Memory B cell (primary cell): Measurements from ENCODE around the gene CACNA1F.
"Not testable (repeated sequence)": the region's sequence is repeated elsewhere in the genome, so short reads cannot be mapped to it uniquely, and the experiment has no call there.

Experiments
- ATAC-seq: fragments of 150-1000 bp; cut with Tn5 transposase; 2 replicates; pipeline ENCODE4 v1.10.0; 2021; ENCODE audit warnings: low read depth, mild to moderate bottlenecking, moderate library complexity
- DNase-seq, 2 donors: peaks; one replicate each; pipeline ENCODE4 v3.0.0; 2022; ENCODE audit warnings: low spot score in 2 of 2
- H3K27ac Mint-ChIP-seq: one replicate; pipeline ENCODE4 v1.8.0; 2022; ENCODE audit warnings: mild to moderate bottlenecking, moderate library complexity, mixed read lengths
- H3K27me3 Mint-ChIP-seq: one replicate; pipeline ENCODE4 v1.8.0; 2022; ENCODE audit warnings: mixed read lengths
- H3K36me3 Mint-ChIP-seq: one replicate; pipeline ENCODE4 v1.8.0; 2022; ENCODE audit warnings: mild to moderate bottlenecking, mixed read lengths
- H3K4me1 Mint-ChIP-seq: one replicate; pipeline ENCODE4 v1.8.0; 2022; ENCODE audit warnings: mixed read lengths
- H3K4me3 Mint-ChIP-seq: one replicate; pipeline ENCODE4 v1.8.0; 2022; ENCODE audit warnings: mild to moderate bottlenecking, moderate library complexity, mixed read lengths
- H3K9me3 Mint-ChIP-seq: one replicate; pipeline ENCODE4 v1.8.0; 2022; ENCODE audit warnings: mixed read lengths

Gene CACNA1F

GRCh38 chrX:49176421-49177326, 56.5 kb downstream of the CACNA1F start:
- peaks cover 33% of the 10 kb centered on the region for H3K36me3 Mint-ChIP-seq
- H3K27ac Mint-ChIP-seq: peak overlapping the region; percentile 92
- DNase-seq (no peak), ATAC-seq (no peak)
- no peaks in the 10 kb centered on the region for H3K27me3 Mint-ChIP-seq
- no peak overlapping the region for H3K4me3 Mint-ChIP-seq
- H3K4me1 Mint-ChIP-seq: peaks cover 26% of the 10 kb centered on the region
- H3K9me3 Mint-ChIP-seq: no peaks in the 10 kb centered on the region

DNA sequence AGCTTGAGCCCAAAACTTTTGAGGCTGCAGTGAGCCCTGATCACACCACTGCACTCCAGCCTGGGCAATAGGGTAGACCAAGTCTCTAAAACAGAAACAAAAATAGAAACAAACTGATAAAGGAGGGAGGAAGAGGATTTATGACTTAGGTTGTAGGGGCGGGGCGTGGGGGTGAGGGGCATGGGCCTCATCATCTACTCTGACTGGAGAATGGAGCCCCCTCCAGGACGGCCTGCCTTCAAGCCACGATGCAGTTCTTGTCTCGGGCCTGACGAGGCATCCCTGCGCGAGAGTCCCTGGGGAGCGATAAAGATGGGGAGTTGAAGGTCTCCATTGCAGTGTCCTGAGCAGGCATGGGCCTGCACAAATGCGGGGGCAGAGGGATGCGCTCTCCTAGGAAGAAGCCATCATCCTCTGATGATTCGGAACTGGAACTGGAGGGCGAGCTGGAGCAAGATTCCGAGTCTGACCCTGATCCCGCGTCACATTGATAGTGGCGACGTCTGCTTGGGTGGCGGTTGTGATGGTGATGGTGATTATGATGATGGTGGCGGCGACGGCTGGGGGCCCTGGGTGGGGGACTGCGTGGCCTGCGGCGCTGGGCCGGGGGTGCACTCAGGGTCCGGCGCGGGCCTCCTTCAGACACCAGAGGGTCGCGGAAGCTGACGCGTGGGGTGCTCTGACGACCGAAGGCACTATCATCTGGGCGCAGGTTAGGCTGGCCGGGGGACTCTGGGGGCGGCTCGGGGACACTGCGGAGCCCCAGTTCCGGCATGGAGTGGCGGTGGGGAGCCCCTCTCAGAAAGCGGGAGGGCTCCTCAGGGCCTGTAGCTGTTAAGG, 57.5 kb downstream of the CACNA1F start:
- Mint-ChIP-seq H3K4me3 (peak overlapping the region; percentile 21), H3K9me3 (no peaks in the 10 kb centered on the region), H3K27me3 (no peaks in the 10 kb centered on the region), H3K36me3 (peaks cover 29% of the 10 kb centered on the region), H3K27ac (no peak overlapping the region), H3K4me1 (peaks cover 26% of the 10 kb centered on the region)
- no peak for DNase-seq
- ATAC-seq: no peak

DNA sequence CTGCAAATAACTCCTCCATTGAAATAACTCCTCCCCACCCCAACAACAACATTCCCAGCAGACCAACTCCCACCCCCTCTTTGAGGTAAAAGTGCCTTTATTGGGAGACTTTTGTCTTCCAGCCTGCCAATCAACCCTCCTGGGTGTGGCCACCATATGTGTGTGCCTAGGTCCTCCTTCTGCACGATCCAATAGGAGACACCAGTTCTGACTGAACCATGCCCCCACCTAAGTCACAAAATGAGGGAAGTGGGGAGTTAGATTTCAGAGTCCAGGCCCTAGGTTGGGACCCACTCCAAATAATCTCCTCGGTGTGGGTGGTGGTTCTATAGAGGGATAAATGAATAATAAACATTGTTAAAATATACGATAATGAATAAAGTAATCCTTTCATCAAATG, 58.4 kb downstream of the CACNA1F start:
- peaks cover 22% of the 10 kb centered on the region for H3K4me1 Mint-ChIP-seq
- H3K27me3 Mint-ChIP-seq: no peaks in the 10 kb centered on the region
- H3K9me3 Mint-ChIP-seq: no peaks in the 10 kb centered on the region
- H3K36me3 Mint-ChIP-seq: peaks cover 24% of the 10 kb centered on the region
- H3K4me3 Mint-ChIP-seq: no peak overlapping the region
- peak overlapping the region; percentile 62 for H3K27ac Mint-ChIP-seq
- ATAC-seq (no peak), DNase-seq (no peak)

DNA sequence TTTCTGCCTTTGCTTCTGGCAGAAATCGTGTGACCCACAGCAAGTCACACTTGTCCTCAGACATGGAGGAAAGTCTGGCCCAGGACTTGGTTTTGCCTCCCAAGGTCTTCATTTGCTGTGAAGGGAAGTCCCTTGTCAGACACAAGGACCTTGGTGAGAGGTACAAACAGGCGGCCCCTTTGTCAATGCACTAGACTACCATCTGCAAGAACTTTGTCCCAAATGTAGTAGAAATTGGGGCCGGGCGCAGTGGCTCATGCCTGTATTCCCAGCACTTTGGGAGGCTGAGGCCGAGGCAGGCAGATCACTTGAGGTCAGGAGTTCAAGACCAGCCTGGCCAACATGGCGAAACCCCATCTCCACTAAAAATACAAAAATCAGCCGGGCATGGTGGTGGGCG, 59.6 kb downstream of the CACNA1F start:
- not testable (repeated sequence) for H3K27me3 Mint-ChIP-seq, H3K9me3 Mint-ChIP-seq, ATAC-seq, DNase-seq
- Mint-ChIP-seq H3K4me1 (peaks cover 24% of the 10 kb centered on the region), H3K4me3 (peak overlapping the region; percentile 95), H3K36me3 (peaks cover 19% of the 10 kb centered on the region), H3K27ac (peak overlapping the region; percentile 95)

- Mint-ChIP-seq H3K36me3 (peaks cover 15% of the 10 kb centered on the region), H3K27ac (peak overlapping the region; percentile 95), H3K4me1 (peaks cover 27% of the 10 kb centered on the region), H3K4me3 (peak overlapping the region; percentile 95), H3K27me3 (no peaks in the 10 kb centered on the region), H3K9me3 (no peaks in the 10 kb centered on the region)
- ATAC-seq: peak; percentile 78
- peak; percentile 30 to 50 for DNase-seq
These were observed 60.8 kb downstream of the CACNA1F start for GRCh38 chrX:49172280-49172780.

GRCh38 chrX:49171752-49172279, 61.3 kb downstream of the CACNA1F start, which contains the start of gene PLP2:
PLP2 (plus strand) TSS chrX:49171898; CDS start chrX:49172001, 103 bp downstream.
- no peaks in the 10 kb centered on the region for H3K27me3 Mint-ChIP-seq
- peak; percentile 27 for ATAC-seq
- peaks cover 15% of the 10 kb centered on the region for H3K36me3 Mint-ChIP-seq
- H3K27ac Mint-ChIP-seq: peak within 1 kb of the TSS; percentile 95
- H3K4me1 Mint-ChIP-seq: peaks cover 27% of the 10 kb centered on the region
- H3K9me3 Mint-ChIP-seq: no peaks in the 10 kb centered on the region
- no peak for DNase-seq
- H3K4me3 Mint-ChIP-seq: peak within 1 kb of the TSS; percentile 95

DNA sequence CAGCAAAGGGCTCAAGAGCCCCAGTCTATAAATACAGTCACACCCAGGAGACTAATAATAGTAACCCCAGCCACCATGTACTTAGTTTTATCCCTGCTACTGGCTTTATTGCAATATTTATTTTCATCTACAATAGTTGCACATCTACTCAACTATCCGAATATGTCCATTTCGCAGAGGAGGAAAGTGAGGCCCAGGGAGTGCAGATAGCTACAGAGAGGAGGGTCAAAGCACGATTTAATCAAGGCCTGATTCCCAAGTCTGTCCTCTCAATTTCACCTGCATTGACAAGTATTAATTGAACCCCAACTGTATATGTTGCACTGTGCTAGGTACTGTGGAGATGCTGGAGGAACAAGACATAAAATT, 65.4 kb downstream of the CACNA1F start:
- Mint-ChIP-seq H3K4me3 (peak overlapping the region; percentile 84), H3K27me3 (no peaks in the 10 kb centered on the region), H3K9me3 (no peaks in the 10 kb centered on the region), H3K36me3 (no peaks in the 10 kb centered on the region), H3K27ac (peak overlapping the region; percentile 89), H3K4me1 (peaks cover 21% of the 10 kb centered on the region)
- DNase-seq (no peak), ATAC-seq (no peak)

DNA sequence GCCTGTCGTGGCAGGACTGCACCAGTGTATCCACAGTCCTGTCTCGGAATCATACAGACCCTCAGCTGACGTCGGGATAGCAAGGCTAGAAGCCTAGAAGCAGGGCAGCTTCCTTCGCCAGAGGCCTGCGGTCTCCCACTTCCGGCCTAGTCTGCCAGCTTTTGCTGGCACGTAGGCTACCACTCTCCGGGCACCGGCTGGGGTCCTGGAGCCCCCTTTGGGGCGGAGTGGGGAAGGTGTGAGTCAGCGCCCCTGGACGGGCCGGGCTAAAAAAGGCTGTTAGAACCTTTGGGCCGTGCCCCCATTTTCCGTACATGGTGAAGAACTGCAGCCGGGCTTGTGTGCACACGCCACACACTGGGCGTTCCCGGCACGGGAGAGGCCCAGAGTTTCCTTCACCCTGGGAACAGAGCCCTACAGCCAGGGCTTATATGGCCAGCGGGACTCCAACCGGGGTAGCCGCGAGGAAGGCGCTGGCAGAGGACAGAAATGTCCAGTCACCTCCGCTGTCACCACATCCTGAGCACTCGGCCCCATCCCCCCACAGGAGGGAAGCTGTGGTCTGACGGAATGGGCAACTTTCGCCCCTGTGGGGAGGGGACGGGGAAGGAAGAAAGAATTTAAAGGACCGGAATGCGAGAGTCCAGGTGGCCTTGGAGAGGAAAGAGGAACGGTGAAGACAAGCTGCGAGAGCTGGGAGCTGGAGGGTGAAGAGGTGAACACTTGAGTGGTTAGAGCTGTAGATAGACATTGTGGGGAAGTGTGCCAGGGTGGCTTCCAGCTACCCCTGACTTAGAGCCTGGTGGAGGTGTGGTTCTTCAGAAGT, 66.0 kb downstream of the CACNA1F start:
- Mint-ChIP-seq H3K27ac (peak overlapping the region; percentile 89), H3K27me3 (no peaks in the 10 kb centered on the region), H3K4me3 (peak overlapping the region; percentile 84), H3K36me3 (no peaks in the 10 kb centered on the region), H3K9me3 (no peaks in the 10 kb centered on the region), H3K4me1 (peaks cover 20% of the 10 kb centered on the region)
- peak; percentile 35 to 36 for DNase-seq
- ATAC-seq: peak; percentile 36

- H3K27ac Mint-ChIP-seq: peak overlapping the region; percentile 89
- H3K9me3 Mint-ChIP-seq: no peaks in the 10 kb centered on the region
- no peaks in the 10 kb centered on the region for H3K36me3 Mint-ChIP-seq
- peak; percentile 62 for ATAC-seq
- peak overlapping the region; percentile 84 for H3K4me3 Mint-ChIP-seq
- H3K4me1 Mint-ChIP-seq: peaks cover 20% of the 10 kb centered on the region
- no peaks in the 10 kb centered on the region for H3K27me3 Mint-ChIP-seq
- peak; percentile 54 to 62 for DNase-seq
These were observed 66.9 kb downstream of the CACNA1F start for GRCh38 chrX:49165901-49166881.

- Mint-ChIP-seq H3K36me3 (no peaks in the 10 kb centered on the region), H3K4me3 (peak overlapping the region; percentile 11), H3K4me1 (peaks cover 20% of the 10 kb centered on the region), H3K27ac (peak overlapping the region; percentile 89), H3K27me3 (no peaks in the 10 kb centered on the region), H3K9me3 (no peaks in the 10 kb centered on the region)
- DNase-seq (no peak), ATAC-seq (no peak)
These were observed 68.4 kb downstream of the CACNA1F start for GRCh38 chrX:49164589-49165360.

- Mint-ChIP-seq H3K4me1 (peaks cover 17% of the 10 kb centered on the region), H3K27me3 (no peaks in the 10 kb centered on the region), H3K27ac (peak overlapping the region; percentile 71), H3K36me3 (no peaks in the 10 kb centered on the region), H3K4me3 (peak overlapping the region; percentile 85), H3K9me3 (no peaks in the 10 kb centered on the region)
- peak; percentile 62 for ATAC-seq
- DNase-seq: peak; percentile 70 to 77
These were observed 69.4 kb downstream of the CACNA1F start for GRCh38 chrX:49163555-49164419.
